Middle frontal gyrus (tissue), 1 donor: Measurements from ENCODE around the gene CGAS.
"Not testable (repeated sequence)": the region's sequence is repeated elsewhere in the genome, so short reads cannot be mapped to it uniquely, and the experiment has no call there.

Experiments
- DNase-seq: peaks from one replicate; pipeline ENCODE4 v3.0.0-alpha.2; 2015; ENCODE audit warnings: low spot score; ENCODE audit errors: extremely low spot score

Gene CGAS

GRCh38 chr6:73395875-73396274 lies 56.2 kb downstream of the CGAS start:
- DNase-seq, result no peak

GRCh38 chr6:73394577-73395354 lies 57.3 kb downstream of the CGAS start, which contains the start of gene DDX43:
Gene DDX43 (plus strand): TSS chr6:73394828. CDS start chr6:73394906, 78 bp downstream.
- no peak for DNase-seq

- DNase-seq, result no peak
Observed at GRCh38 chr6:73393278-73393677, 58.8 kb downstream of the CGAS start.

- DNase-seq, result not testable (repeated sequence)
Observed at GRCh38 chr6:73392188-73392587, 59.9 kb downstream of the CGAS start.

- no peak for DNase-seq
Observed at GRCh38 chr6:73391675-73392074, 60.4 kb downstream of the CGAS start.

- no peak for DNase-seq
Observed at GRCh38 chr6:73389854-73390253, 62.2 kb downstream of the CGAS start.

- no peak for DNase-seq
Observed at GRCh38 chr6:73388800-73389512, 63.1 kb downstream of the CGAS start.

GRCh38 chr6:73388433-73388799 lies 63.7 kb downstream of the CGAS start:
- no peak for DNase-seq

GRCh38 chr6:73382462-73383113 lies 69.5 kb downstream of the CGAS start:
- DNase-seq, result no peak

GRCh38 chr6:73381531-73381930 lies 70.6 kb downstream of the CGAS start:
- DNase-seq, result not testable (repeated sequence)

GRCh38 chr6:73377225-73377624 lies 74.9 kb downstream of the CGAS start:
- no peak for DNase-seq

GRCh38 chr6:73375216-73375615 lies 76.9 kb downstream of the CGAS start:
- no peak for DNase-seq
